ENCODE data around the gene TRIM46. TPM values are rescaled to one million over a fixed set of nuclear protein-coding genes. Genes with fewer than 3 reads are reported as not detected.
A peak's percentile ranks its signal among the peaks of the same experiment; 100 is the strongest.
"Not testable (repeated sequence)": the region's sequence is repeated elsewhere in the genome, so short reads cannot be mapped to it uniquely, and the experiment has no call there.

The TRIM46 gene
- total RNA-seq, 1 donor from 2014 or later: 0.35 TPM

GRCh38 chr1:155226910-155227260 is 53.2 kb downstream of the TRIM46 start:
- peak overlapping the region; percentile 69 for H3K4me3 ChIP-seq
- no peaks in the 10 kb centered on the region for H3K9me3 ChIP-seq
- H3K27me3 ChIP-seq (ENCODE audit: low read depth): no peaks in the 10 kb centered on the region
- ATAC-seq (peak; percentile 61 to 70), DNase-seq (peak; percentile 78)
- peaks cover 39% of the 10 kb centered on the region for H3K4me1 ChIP-seq
- peak overlapping the region; percentile 86 for H3K27ac ChIP-seq
- no peaks in the 10 kb centered on the region for H3K36me3 ChIP-seq
- intact Hi-C loops (cut with DNase I): no loop called here
- no peak for TF ChIP-seq CTCF (IDR thresholded peaks at IDR 0.05)

- Histone ChIP-seq H3K27me3 (ENCODE audit: low read depth) (no peaks in the 10 kb centered on the region), H3K4me1 (peaks cover 39% of the 10 kb centered on the region), H3K36me3 (no peaks in the 10 kb centered on the region), H3K4me3 (peak overlapping the region; percentile 69), H3K27ac (peak overlapping the region; percentile 86), H3K9me3 (no peaks in the 10 kb centered on the region)
- peak; percentile 98 for DNase-seq
- TF ChIP-seq CTCF (IDR thresholded peaks at IDR 0.05): no peak
- ATAC-seq: peak; percentile 99
- intact Hi-C loops (cut with DNase I): no loop called here
Measured at GRCh38 chr1:155227261-155228095, 53.8 kb downstream of the TRIM46 start.

- Histone ChIP-seq H3K4me3 (peak overlapping the region; percentile 69), H3K9me3 (no peaks in the 10 kb centered on the region), H3K36me3 (no peaks in the 10 kb centered on the region), H3K4me1 (peaks cover 39% of the 10 kb centered on the region), H3K27me3 (ENCODE audit: low read depth) (no peaks in the 10 kb centered on the region), H3K27ac (peak overlapping the region; percentile 86)
- no peak for DNase-seq
- intact Hi-C loops (cut with DNase I): no loop called here
- ATAC-seq: no peak
- TF ChIP-seq CTCF (IDR thresholded peaks at IDR 0.05): no peak
Measured at GRCh38 chr1:155228096-155228427, 54.4 kb downstream of the TRIM46 start.

- peaks cover 15% of the 10 kb centered on the region for H3K4me1 ChIP-seq
- H3K36me3 ChIP-seq; H3K27ac ChIP-seq; intact Hi-C loops (cut with DNase I); H3K9me3 ChIP-seq; H3K27me3 ChIP-seq (ENCODE audit: low read depth); DNase-seq; H3K4me3 ChIP-seq; ATAC-seq: not testable (repeated sequence)
Measured at GRCh38 chr1:155231302-155231701, 57.7 kb downstream of the TRIM46 start.

- H3K9me3 ChIP-seq; H3K4me1 ChIP-seq; DNase-seq; H3K4me3 ChIP-seq; H3K27ac ChIP-seq; ATAC-seq; H3K27me3 ChIP-seq (ENCODE audit: low read depth); intact Hi-C loops (cut with DNase I): not testable (repeated sequence)
- peaks cover 20% of the 10 kb centered on the region for H3K36me3 ChIP-seq
Measured at GRCh38 chr1:155232001-155232978, 58.6 kb downstream of the TRIM46 start.

- ATAC-seq; H3K4me3 ChIP-seq; DNase-seq; H3K4me1 ChIP-seq; H3K9me3 ChIP-seq; H3K27ac ChIP-seq; intact Hi-C loops (cut with DNase I); H3K27me3 ChIP-seq (ENCODE audit: low read depth): not testable (repeated sequence)
- peaks cover 27% of the 10 kb centered on the region for H3K36me3 ChIP-seq
Measured at GRCh38 chr1:155233502-155233901, 59.9 kb downstream of the TRIM46 start.

Other genes with a start within 250 kb of the TRIM46 start
- 34.1 TPM for gene PMVK, start 237.1 kb upstream of the TRIM46 start, total RNA-seq
- gene PBXIP1, start 217.8 kb upstream of the TRIM46 start, total RNA-seq: 68.1 TPM
- 27.4 TPM for gene PYGO2, start 212.1 kb upstream of the TRIM46 start, total RNA-seq
- gene SHC1, start 203.1 kb upstream of the TRIM46 start, total RNA-seq: 94.8 TPM
- 28.5 TPM for gene CKS1B, start 199.2 kb upstream of the TRIM46 start, total RNA-seq
- 31.9 TPM for gene FLAD1, start 190.5 kb upstream of the TRIM46 start, total RNA-seq
- gene LENEP, start 180.3 kb upstream of the TRIM46 start, total RNA-seq: not detected
- gene ZBTB7B, start 171.0 kb upstream of the TRIM46 start, total RNA-seq: 72.0 TPM
- gene DCST2, start 140.1 kb upstream of the TRIM46 start, total RNA-seq: 1.4 TPM
- not detected for gene DCST1, start 140.0 kb upstream of the TRIM46 start, total RNA-seq
- gene ADAM15, start 122.5 kb upstream of the TRIM46 start, total RNA-seq: 121 TPM
- gene EFNA4, start 110.1 kb upstream of the TRIM46 start, total RNA-seq: 7.4 TPM
- 1.0 TPM for gene EFNA3, start 95.0 kb upstream of the TRIM46 start, total RNA-seq
- 144 TPM for gene EFNA1, start 46.0 kb upstream of the TRIM46 start, total RNA-seq
- gene SLC50A1, start 38.0 kb upstream of the TRIM46 start, total RNA-seq: 42.6 TPM
- 62.3 TPM for gene DPM3, start 33.3 kb upstream of the TRIM46 start, total RNA-seq
- 173 TPM for gene KRTCAP2, start 545 bp upstream of the TRIM46 start, total RNA-seq
- gene THBS3, start 34.0 kb downstream of the TRIM46 start, total RNA-seq: 24.4 TPM
- 27.9 TPM for gene MTX1, start 34.8 kb downstream of the TRIM46 start, total RNA-seq
- gene ENTREP3, start 81.6 kb downstream of the TRIM46 start, total RNA-seq: 22.9 TPM
- gene SCAMP3, start 88.5 kb downstream of the TRIM46 start, total RNA-seq: 70.2 TPM
- gene CLK2, start 99.7 kb downstream of the TRIM46 start, total RNA-seq: 51.1 TPM
- 4.2 TPM for gene HCN3, start 103.6 kb downstream of the TRIM46 start, total RNA-seq
- gene PKLR, start 127.6 kb downstream of the TRIM46 start, total RNA-seq: not detected
- 184 TPM for gene FDPS, start 135.0 kb downstream of the TRIM46 start, total RNA-seq
- 27.6 TPM for gene RUSC1, start 147.0 kb downstream of the TRIM46 start, total RNA-seq

All from lower lobe of right lung (tissue), 2 donors.